GM23338 (cell line): ENCODE measurements around the gene DNAH6. TPM values are rescaled to one million over a fixed set of nuclear protein-coding genes. Genes with fewer than 3 reads are reported as not detected.

Experiments
- ATAC-seq: fragments of 200-7000 bp; cut with Tn5 transposase; 3 replicates; pipeline ENCODE4 v1.9.1; 2020
- DNase-seq: peaks from one replicate; pipeline ENCODE4 v3.0.0-alpha.2; 2015; ENCODE audit warnings: low spot score
- H2AFZ ChIP-seq: fragments of 200-600 bp; sonication (generic); 2 replicates; pipeline ENCODE4 v1.8.0; 2016; ENCODE audit warnings: antibody characterized with exemption, mild to moderate bottlenecking, moderate library complexity
- H3F3A ChIP-seq: fragments of 200-600 bp; sonication (generic); replicated peaks from 2 replicates; pipeline ENCODE4 v1.8.0; 2017; ENCODE audit warnings: antibody characterized with exemption, mixed run types, low read depth
- H3K27ac ChIP-seq: fragments of 200-600 bp; sonication (generic); 2 replicates; pipeline ENCODE4 v1.6.1; 2016; ENCODE audit warnings: low read depth
- H3K27me3 ChIP-seq: fragments of 200-600 bp; sonication (generic); 2 replicates; pipeline ENCODE4 v1.8.0; 2016; ENCODE audit warnings: mild to moderate bottlenecking, mixed run types, moderate library complexity; ENCODE audit not compliant: insufficient read depth
- H3K36me3 ChIP-seq: fragments of 200-600 bp; sonication (generic); 2 replicates; pipeline ENCODE4 v1.8.0; 2016; ENCODE audit warnings: mild to moderate bottlenecking; ENCODE audit not compliant: insufficient read depth
- H3K4me1 ChIP-seq: fragments of 200-600 bp; sonication (generic); 2 replicates; pipeline ENCODE4 v1.8.0; 2016; ENCODE audit warnings: mild to moderate bottlenecking, moderate library complexity; ENCODE audit not compliant: insufficient read depth
- H3K4me2 ChIP-seq: fragments of 200-600 bp; sonication (generic); 2 replicates; pipeline ENCODE4 v1.7.1; 2017; ENCODE audit warnings: mixed run types
- H3K4me3 ChIP-seq: fragments of 200-600 bp; sonication (generic); 2 replicates; pipeline ENCODE4 v1.6.1; 2016; ENCODE audit warnings: mixed run types
- H3K79me2 ChIP-seq: fragments of 200-600 bp; sonication (generic); replicated peaks from 2 replicates; pipeline ENCODE4 v1.8.0; 2017; ENCODE audit warnings: mild to moderate bottlenecking; ENCODE audit not compliant: insufficient read depth
- H3K9me2 ChIP-seq: fragments of 200-600 bp; sonication (generic); 2 replicates; pipeline ENCODE4 v1.8.0; 2017; ENCODE audit not compliant: insufficient read depth
- H4K20me1 ChIP-seq: fragments of 200-600 bp; sonication (generic); replicated peaks from 2 replicates; pipeline ENCODE4 v1.8.0; 2017; ENCODE audit warnings: mild to moderate bottlenecking; ENCODE audit not compliant: insufficient read depth
- H3K27ac Mint-ChIP-seq: 2 replicates; pipeline ENCODE4 v1.8.0; 2020; ENCODE audit warnings: inconsistent platforms, mild to moderate bottlenecking, moderate library complexity, mixed read lengths
- H3K27me3 Mint-ChIP-seq: 3 replicates; pipeline ENCODE4 v1.8.0; 2022; ENCODE audit warnings: low read depth, mild to moderate bottlenecking, moderate library complexity, mixed read lengths, inconsistent platforms; ENCODE audit not compliant: insufficient read depth, poor library complexity
- H3K36me3 Mint-ChIP-seq: 3 replicates; pipeline ENCODE4 v1.8.0; 2021; ENCODE audit warnings: low read depth, mild to moderate bottlenecking, inconsistent platforms, moderate library complexity, mixed read lengths
- H3K4me1 Mint-ChIP-seq: 3 replicates; pipeline ENCODE4 v1.8.0; 2020; ENCODE audit warnings: mild to moderate bottlenecking, inconsistent platforms, mixed read lengths
- H3K4me3 Mint-ChIP-seq: 3 replicates; pipeline ENCODE4 v1.8.0; 2021; ENCODE audit warnings: moderate library complexity, mild to moderate bottlenecking, inconsistent platforms, mixed read lengths
- H3K9me3 Mint-ChIP-seq: 3 replicates; pipeline ENCODE4 v1.8.0; 2020; ENCODE audit warnings: moderate library complexity, mild to moderate bottlenecking, inconsistent platforms, mixed read lengths
- CREB1 ChIP-seq: fragments of 250-450 bp; sonication (Bioruptor Pico); IDR thresholded peaks from 2 replicates; pipeline ENCODE4 v1.5.0; 2020; ENCODE audit warnings: low read depth, mild to moderate bottlenecking, moderate library complexity
- ETS1 ChIP-seq: IDR thresholded peaks from 2 replicates; pipeline ENCODE4 v1.6.1; 2016; ENCODE audit warnings: antibody characterized with exemption
- EZH2 ChIP-seq: fragments of 200-600 bp; sonication (generic); IDR thresholded peaks from one replicate; pipeline ENCODE4 v1.8.0; 2017; ENCODE audit warnings: antibody characterized with exemption, mild to moderate bottlenecking, low read depth; ENCODE audit not compliant: unreplicated experiment
- EZH2phosphoT487 ChIP-seq: fragments of 200-600 bp; sonication (generic); IDR thresholded peaks from one replicate; pipeline ENCODE4 v1.8.1; 2018; ENCODE audit warnings: antibody characterized with exemption; ENCODE audit not compliant: unreplicated experiment
- JUNB ChIP-seq: IDR thresholded peaks from one replicate; pipeline ENCODE4 v1.6.1; 2016; ENCODE audit warnings: antibody characterized with exemption; ENCODE audit not compliant: unreplicated experiment
- NANOG ChIP-seq: IDR thresholded peaks from 2 replicates; pipeline ENCODE4 v1.6.1; 2016; ENCODE audit warnings: antibody characterized with exemption, borderline replicate concordance
- POLR2AphosphoS5 ChIP-seq: IDR thresholded peaks from 2 replicates; pipeline ENCODE4 v1.6.1; 2016; ENCODE audit warnings: antibody characterized with exemption, low read depth
- STAT1 ChIP-seq: IDR thresholded peaks from one replicate; pipeline ENCODE4 v1.6.1; 2016; ENCODE audit warnings: antibody characterized with exemption; ENCODE audit not compliant: unreplicated experiment
- ZNF114 ChIP-seq: fragments of 250-450 bp; sonication (Bioruptor Pico); IDR thresholded peaks from 2 replicates; pipeline ENCODE4 v1.5.0; 2020; ENCODE audit warnings: mild to moderate bottlenecking, moderate library complexity
- ZNF331 ChIP-seq: fragments of 250-450 bp; sonication (Bioruptor Pico); IDR thresholded peaks from 2 replicates; pipeline ENCODE4 v1.5.0; 2020; ENCODE audit warnings: low read depth, mild to moderate bottlenecking, moderate library complexity
- ZNF462 ChIP-seq: fragments of 250-450 bp; sonication (Bioruptor Pico); IDR thresholded peaks from 2 replicates; pipeline ENCODE4 v1.5.0; 2020; ENCODE audit warnings: mild to moderate bottlenecking, moderate library complexity
- polyA plus RNA-seq: library from polyadenylated mRNA; unstranded; fragments of >200 nt; fragmentation: Nextera tagmentation; extraction: Ambion mirVana; gene quantifications from 2 replicates; pipeline ENCODE4 v1.2.1, GENCODE V29; 2016
- total RNA-seq: library from RNA; depleted of rRNA; stranded (reverse); fragments of >200 nt; shearing (Covaris generic); gene quantifications from 2 replicates; pipeline ENCODE4 v1.2.3, GENCODE V29; 2014

DNAH6 gene
- total and polyA plus RNA-seq, 2 experiments from 2014 or later: 0.27 to 0.31 TPM

GRCh38 chr2:84811839-84812431 is 295.6 kb downstream of the DNAH6 start:
- Mint-ChIP-seq H3K4me1 (0 out of 3 replicates have a peak, but pooled peaks cover 3% of the 10 kb centered on the region), H3K9me3 (no peaks in the 10 kb centered on the region), H3K4me3 (no peak overlapping the region), H3K27me3 (peaks cover 8% of the 10 kb centered on the region), H3K27ac (no peak overlapping the region), H3K36me3 (no peaks in the 10 kb centered on the region)
- Histone ChIP-seq H2AFZ (no peak overlapping the region), H3K36me3 (no peaks in the 10 kb centered on the region), H3K4me3 (no peak overlapping the region), H3K27me3 (no peaks in the 10 kb centered on the region), H4K20me1 (no peaks in the 10 kb centered on the region), H3K9me2 (peaks cover 15% of the 10 kb centered on the region), H3K4me2 (no peak overlapping the region), H3K27ac (no peak overlapping the region), H3K79me2 (no peaks in the 10 kb centered on the region), H3K4me1 (no peaks in the 10 kb centered on the region), H3F3A (no peaks in the 10 kb centered on the region)
- TF ChIP-seq EZH2 (no peak), ZNF331 (CRISPR knock-in tag) (no peak), ETS1 (no peak), EZH2phosphoT487 (no peak), JUNB (no peak), NANOG (no peak), STAT1 (no peak), ZNF462 (CRISPR knock-in tag) (no peak), POLR2AphosphoS5 (no peak), ZNF114 (CRISPR knock-in tag) (no peak), CREB1 (CRISPR knock-in tag) (no peak)
- no peak for DNase-seq
- no peak for ATAC-seq
